Fibroblast of gingiva (primary cell): Measurements from ENCODE around the gene ACYP2.

Experiments
- DNase-seq: peaks from one replicate; pipeline ENCODE4 v3.0.0-alpha.2; 2011; ENCODE audit warnings: low read depth

Gene ACYP2

DNA sequence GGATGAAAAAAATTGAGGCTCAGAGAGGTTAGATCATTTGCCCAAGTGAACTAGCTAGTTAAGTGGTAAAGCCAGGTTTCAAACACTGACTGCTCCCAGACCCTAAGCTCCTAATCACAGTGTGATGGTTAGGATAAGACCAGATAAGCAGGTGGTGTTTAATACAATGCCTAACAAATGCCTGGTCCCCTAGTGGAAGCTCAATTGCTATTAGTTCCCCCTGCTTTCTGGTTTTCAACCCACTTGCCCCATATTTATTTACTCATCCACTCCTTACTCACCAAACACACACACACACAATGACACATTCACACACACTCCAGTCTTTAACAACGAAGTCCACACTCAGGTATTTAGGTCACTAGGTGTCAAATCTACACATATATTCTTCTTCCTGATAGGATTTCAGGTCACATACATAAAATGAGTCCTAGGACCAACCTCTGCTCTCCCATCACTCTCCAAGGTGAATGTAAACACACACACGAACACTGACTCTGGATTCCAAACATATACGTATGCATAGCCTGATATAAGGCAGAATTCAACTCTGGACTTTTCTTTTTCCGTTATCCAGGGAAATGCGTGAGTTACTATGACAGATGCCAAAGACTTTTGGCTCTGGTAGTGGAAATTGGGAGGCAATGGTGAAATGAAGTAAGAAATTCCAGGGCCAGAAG is 214.2 kb downstream of the ACYP2 start:
- no peak for DNase-seq

DNA sequence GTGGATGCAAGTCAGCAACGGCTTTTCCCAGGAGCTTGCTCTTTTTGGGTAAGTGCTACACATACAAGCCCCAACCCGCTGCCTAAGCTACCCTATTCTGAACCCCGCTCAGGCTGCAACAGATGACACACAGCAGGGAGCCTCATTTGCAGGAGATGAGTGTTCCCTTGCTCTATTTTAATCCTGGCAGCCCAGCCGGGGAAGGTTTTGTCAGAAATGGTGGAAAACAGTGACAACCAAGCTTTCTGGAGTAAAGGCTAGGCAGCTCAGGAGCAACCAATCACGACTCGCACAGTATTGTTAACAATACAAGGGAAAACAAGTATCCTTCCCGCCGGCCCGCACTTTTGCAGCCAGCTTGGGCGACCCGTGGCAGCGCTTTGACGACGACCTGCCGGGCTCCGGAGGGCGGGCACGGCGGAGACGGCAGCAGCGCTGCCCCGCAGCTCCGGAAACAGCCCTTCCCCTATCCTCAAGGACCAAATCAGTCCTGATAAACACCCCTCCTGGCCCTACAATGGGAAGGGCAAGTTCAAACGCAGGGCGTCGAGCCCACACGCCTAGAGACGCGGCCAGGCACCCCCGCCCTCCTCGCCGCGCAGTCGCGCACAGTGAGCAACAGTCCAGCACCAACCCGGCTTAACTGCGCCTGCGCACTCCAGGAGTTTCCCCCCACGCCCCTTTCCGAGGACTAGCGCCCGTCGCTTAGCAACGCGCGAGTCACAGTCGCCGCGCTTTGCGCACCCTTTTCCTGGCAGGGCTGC is 214.9 kb downstream of the ACYP2 start:
- peak; percentile 93 for DNase-seq

DNA sequence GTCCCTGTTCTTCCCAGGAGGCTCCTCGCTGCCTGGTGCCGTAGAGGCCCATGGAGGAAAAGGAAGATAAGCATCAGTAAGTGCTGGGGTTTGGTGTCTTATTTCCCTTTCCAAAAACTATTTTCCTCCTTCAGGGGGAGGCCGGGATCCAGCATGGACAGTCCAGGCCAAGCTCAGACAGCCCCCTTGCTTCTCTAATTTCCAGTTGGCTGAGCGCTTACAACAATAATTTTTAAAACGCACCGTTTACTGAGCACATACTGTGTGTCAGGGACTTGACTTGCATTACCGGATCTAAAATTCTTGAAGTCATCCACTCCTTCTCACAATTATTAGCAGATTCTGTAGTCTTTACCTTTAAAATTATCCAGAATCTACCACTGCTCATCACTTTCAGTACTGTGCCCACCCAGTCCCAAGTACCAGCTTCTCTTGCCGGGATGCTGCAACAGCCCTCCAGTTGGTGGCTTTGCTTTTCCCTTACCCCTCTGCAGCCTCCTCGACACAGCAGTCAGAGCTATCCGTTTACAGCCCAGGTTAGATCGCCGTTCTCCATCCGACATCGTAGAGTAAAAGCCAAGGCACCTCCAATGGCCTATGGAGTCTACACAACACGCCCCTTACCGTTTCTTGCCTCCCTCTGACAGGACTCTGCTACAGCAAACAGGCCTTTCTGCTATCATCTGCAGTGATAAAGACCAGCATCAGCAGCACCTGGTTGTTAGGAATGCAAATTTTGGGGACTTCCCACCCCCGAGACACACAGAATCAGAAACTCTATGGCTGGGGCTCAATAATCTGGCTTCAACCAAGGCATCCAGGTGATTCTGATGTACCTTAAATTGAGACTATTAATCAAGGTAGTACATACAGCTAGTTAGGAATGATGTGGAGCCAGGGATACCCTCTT is 215.8 kb downstream of the ACYP2 start:
- no peak for DNase-seq

- no peak for DNase-seq
Observed at GRCh38 chr2:54332386-54332785, 217.0 kb downstream of the ACYP2 start.

DNA sequence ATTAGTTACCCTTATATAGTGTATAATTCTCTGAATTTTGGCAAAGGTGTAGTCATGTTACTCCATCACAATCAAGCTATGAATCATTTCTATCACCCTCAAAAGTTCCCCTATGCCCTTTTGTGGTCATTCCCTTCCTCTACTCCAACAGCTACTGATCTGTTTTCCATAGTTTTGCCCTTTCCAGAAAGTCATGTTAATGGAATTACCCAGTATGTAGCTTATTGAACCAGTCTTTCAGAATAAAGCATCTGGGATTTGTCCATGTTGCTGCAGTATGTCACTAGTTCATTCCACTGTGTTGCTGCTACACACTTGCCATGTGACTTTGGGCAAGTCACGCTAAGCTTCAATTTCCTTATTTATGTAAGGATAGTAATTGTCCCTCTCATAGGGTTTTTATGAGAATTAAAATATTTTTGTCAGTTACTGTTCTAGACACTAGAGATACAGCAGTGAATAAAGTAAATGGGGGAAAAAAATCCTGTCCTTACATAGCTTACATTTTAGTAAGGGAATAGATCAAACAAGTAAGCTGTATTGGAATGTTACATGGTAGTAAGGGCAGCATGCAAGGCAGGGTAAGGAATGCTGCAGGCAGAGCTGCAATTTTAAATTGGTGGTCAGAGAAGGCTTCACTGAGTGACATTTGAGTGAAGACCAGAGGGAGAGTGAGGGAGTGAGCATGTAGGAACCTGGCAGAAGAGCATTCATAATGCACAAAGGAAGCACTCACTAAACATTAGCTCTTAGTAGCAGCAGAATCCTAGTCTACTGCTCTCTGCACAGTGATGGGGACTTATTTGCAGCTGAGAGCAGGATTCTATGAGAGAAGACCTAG is 220.9 kb downstream of the ACYP2 start:
- peak; percentile 21 for DNase-seq

- DNase-seq: no peak
Observed at GRCh38 chr2:54336977-54337255, 221.5 kb downstream of the ACYP2 start.

DNA sequence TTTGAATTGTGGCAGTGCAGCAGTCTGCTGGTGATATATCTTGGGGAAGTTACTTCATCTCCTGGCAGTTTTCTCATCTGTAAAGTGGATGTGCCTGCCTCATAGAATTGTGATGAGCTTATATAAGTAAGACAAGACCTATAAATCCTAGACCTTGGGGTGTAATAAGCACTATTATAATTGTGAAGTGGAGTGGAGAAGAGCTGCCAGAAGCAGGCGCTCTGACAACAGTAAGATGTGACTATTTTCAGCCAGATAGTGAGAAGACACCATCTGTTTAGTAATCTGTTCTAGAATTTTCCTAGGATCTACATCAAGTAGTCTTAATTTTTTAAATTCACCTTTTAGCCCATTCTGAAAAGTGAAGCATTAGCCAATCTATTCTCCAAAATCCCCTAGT is 226.2 kb downstream of the ACYP2 start:
- no peak for DNase-seq

- DNase-seq: no peak
Observed at GRCh38 chr2:54342603-54343002, 227.2 kb downstream of the ACYP2 start.

- DNase-seq: no peak
Observed at GRCh38 chr2:54347622-54348021, 232.2 kb downstream of the ACYP2 start.

DNA sequence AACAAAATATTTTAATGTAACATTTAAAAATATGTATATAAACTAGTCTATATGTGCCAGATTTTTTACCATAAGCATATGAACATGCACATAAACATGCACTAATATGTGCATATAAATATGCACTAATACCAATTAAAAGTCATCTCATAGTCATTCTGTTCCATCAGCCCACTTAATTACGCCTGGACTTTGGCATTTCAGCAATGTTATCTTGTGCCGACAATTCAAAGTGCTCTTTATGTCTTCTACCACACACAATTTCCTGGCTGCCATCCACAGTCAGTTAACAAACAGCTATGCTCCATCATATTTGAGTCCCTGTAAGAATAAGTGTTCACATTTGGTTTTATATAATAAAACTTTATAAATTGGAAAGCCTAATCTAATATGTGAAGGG is 233.2 kb downstream of the ACYP2 start:
- DNase-seq: no peak

GRCh38 chr2:54350426-54350825 is 235.0 kb downstream of the ACYP2 start:
- DNase-seq: no peak

- DNase-seq: no peak
Observed at GRCh38 chr2:54353216-54353615, 237.8 kb downstream of the ACYP2 start.
